Dendritic cell treated with granulocyte-macrophage colony-stimulating factor and Interleukin-4, amounts not matched to agents 40 ng/mL and 50 ng/mL, for 4 days (primary cell): ENCODE measurements around the gene GOLGA6C.
"Not testable (repeated sequence)": the region's sequence is repeated elsewhere in the genome, so short reads cannot be mapped to it uniquely, and the experiment has no call there.

Experiments
- H3K27ac Mint-ChIP-seq: one replicate; pipeline ENCODE4 v1.8.0; 2022; ENCODE audit warnings: mild to moderate bottlenecking, mixed read lengths
- H3K27me3 Mint-ChIP-seq: one replicate; pipeline ENCODE4 v1.8.0; 2022; ENCODE audit warnings: mild to moderate bottlenecking, mixed read lengths
- H3K36me3 Mint-ChIP-seq: one replicate; pipeline ENCODE4 v1.8.0; 2022; ENCODE audit warnings: low read depth, mixed read lengths
- H3K4me1 Mint-ChIP-seq: one replicate; pipeline ENCODE4 v1.8.0; 2022; ENCODE audit warnings: low read depth, mixed read lengths
- H3K4me3 Mint-ChIP-seq: one replicate; pipeline ENCODE4 v1.8.0; 2022; ENCODE audit warnings: mild to moderate bottlenecking, moderate library complexity, mixed read lengths
- H3K9me3 Mint-ChIP-seq: one replicate; pipeline ENCODE4 v1.8.0; 2022; ENCODE audit warnings: mixed read lengths
- intact Hi-C: fragments of 100-400 bp; cut with micrococcal nuclease; formaldehyde crosslinking; loops from one replicate; pipeline ENCODE4 v1.15.0; 2022

Gene GOLGA6C

GRCh38 chr15:75258620-75259343 is 648 bp downstream of the GOLGA6C start:
- not testable (repeated sequence) for H3K27me3 Mint-ChIP-seq, H3K9me3 Mint-ChIP-seq

GRCh38 chr15:75259873-75260272 is 1.7 kb downstream of the GOLGA6C start:
- H3K4me3 Mint-ChIP-seq, H3K27ac Mint-ChIP-seq, intact Hi-C loops, H3K4me1 Mint-ChIP-seq, H3K36me3 Mint-ChIP-seq, H3K9me3 Mint-ChIP-seq, H3K27me3 Mint-ChIP-seq: not testable (repeated sequence)

More at GRCh38 chr15:75258620-75259343, 648 bp downstream of the GOLGA6C start:
- H3K36me3 Mint-ChIP-seq, H3K27ac Mint-ChIP-seq, intact Hi-C loops, H3K4me3 Mint-ChIP-seq, H3K4me1 Mint-ChIP-seq: not testable (repeated sequence)

GRCh38 chr15:75273751-75274359 is 15.7 kb downstream of the GOLGA6C start:
- H3K27me3 Mint-ChIP-seq, H3K36me3 Mint-ChIP-seq, H3K9me3 Mint-ChIP-seq, intact Hi-C loops, H3K27ac Mint-ChIP-seq, H3K4me3 Mint-ChIP-seq, H3K4me1 Mint-ChIP-seq: not testable (repeated sequence)

DNA sequence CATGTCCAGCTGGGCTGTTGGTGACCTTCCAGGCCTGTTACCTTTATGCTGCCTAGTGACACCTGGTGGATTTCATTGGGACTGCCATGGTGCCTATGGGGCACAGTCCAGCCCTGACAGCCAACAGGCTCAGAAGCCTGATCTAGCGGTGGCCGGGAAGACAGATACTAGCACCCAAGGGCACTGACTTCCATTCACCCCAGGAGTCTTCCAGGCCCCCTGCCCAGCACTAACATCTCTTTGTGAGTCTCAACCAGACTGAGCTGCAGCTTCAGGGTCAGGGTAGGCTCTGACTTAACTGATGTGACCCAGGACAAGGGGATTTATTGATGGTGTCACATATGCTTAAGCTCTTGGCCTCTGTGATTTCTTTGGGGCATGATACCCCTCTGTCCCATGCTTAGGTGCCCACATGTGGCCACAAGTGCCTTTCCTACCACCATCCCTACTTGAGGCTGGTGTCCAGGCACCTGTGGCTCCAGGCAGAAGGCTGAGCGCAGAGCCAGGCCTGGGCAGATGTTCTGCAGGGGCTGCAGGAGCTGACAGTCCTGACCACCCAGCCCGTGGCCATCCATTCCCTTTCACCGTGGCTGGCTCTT is 16.5 kb downstream of the GOLGA6C start:
- H3K27me3 Mint-ChIP-seq, H3K4me1 Mint-ChIP-seq, H3K4me3 Mint-ChIP-seq, H3K36me3 Mint-ChIP-seq, H3K27ac Mint-ChIP-seq, intact Hi-C loops, H3K9me3 Mint-ChIP-seq: not testable (repeated sequence)

GRCh38 chr15:75275617-75276016 is 17.5 kb downstream of the GOLGA6C start:
- H3K4me1 Mint-ChIP-seq, intact Hi-C loops, H3K27me3 Mint-ChIP-seq, H3K36me3 Mint-ChIP-seq, H3K27ac Mint-ChIP-seq, H3K4me3 Mint-ChIP-seq, H3K9me3 Mint-ChIP-seq: not testable (repeated sequence)

DNA sequence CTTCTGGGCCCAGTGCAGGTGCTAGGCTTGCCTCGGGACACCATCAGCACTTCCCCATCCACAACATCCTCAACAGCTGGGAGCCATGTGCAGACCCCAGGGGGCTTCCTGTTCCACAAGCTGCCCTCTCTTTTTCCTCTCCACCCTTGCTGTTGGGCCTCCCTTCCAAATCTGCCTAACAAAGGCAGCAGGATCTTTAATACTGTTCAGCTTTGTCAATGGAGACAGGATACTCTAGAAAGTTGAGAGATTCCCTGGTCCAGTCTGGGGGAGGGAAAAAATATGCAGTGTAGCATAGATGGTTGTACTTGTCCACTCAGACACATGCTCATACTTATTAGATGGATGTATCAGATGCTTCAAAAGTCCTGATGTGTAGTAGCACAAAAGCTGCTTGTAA is 20.4 kb downstream of the GOLGA6C start:
- intact Hi-C loops, H3K4me1 Mint-ChIP-seq, H3K9me3 Mint-ChIP-seq, H3K36me3 Mint-ChIP-seq, H3K4me3 Mint-ChIP-seq, H3K27me3 Mint-ChIP-seq, H3K27ac Mint-ChIP-seq: not testable (repeated sequence)

- intact Hi-C loops, H3K27me3 Mint-ChIP-seq, H3K27ac Mint-ChIP-seq, H3K36me3 Mint-ChIP-seq, H3K9me3 Mint-ChIP-seq, H3K4me1 Mint-ChIP-seq, H3K4me3 Mint-ChIP-seq: not testable (repeated sequence)
Observed at GRCh38 chr15:75282572-75282971, 24.4 kb downstream of the GOLGA6C start, which contains the start of gene GOLGA6D. TSS of gene GOLGA6D (plus strand) at chr15:75282835. CDS start at chr15:75282876, 41 bp downstream.

DNA sequence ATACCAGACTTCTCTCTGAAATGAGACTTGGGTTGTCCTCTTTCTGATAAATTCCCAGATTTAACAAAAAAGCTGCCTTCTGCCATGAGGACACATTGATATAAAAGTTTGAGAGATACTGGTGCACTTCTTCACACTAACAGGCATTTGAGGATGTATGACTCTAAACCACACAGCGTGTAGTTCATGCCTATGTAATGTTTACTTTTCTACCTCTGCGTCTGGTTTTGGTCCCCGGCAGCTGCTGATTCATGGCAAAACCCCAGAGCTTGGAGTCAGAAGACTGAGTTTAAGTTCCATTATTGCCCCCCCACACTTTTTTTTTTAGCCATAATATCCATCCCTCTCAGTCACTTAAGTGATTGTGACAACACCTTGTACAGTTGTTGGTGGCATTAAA is 26.0 kb downstream of the GOLGA6C start:
- H3K36me3 Mint-ChIP-seq, H3K9me3 Mint-ChIP-seq, intact Hi-C loops, H3K4me1 Mint-ChIP-seq, H3K27ac Mint-ChIP-seq, H3K4me3 Mint-ChIP-seq, H3K27me3 Mint-ChIP-seq: not testable (repeated sequence)

GRCh38 chr15:75293660-75294059 is 35.5 kb downstream of the GOLGA6C start:
- H3K27me3 Mint-ChIP-seq, H3K4me1 Mint-ChIP-seq, intact Hi-C loops, H3K9me3 Mint-ChIP-seq, H3K36me3 Mint-ChIP-seq, H3K4me3 Mint-ChIP-seq, H3K27ac Mint-ChIP-seq: not testable (repeated sequence)

- H3K27ac Mint-ChIP-seq, H3K36me3 Mint-ChIP-seq, H3K27me3 Mint-ChIP-seq, H3K4me3 Mint-ChIP-seq, H3K4me1 Mint-ChIP-seq, H3K9me3 Mint-ChIP-seq, intact Hi-C loops: not testable (repeated sequence)
Observed at GRCh38 chr15:75298541-75299310, 40.6 kb downstream of the GOLGA6C start.

DNA sequence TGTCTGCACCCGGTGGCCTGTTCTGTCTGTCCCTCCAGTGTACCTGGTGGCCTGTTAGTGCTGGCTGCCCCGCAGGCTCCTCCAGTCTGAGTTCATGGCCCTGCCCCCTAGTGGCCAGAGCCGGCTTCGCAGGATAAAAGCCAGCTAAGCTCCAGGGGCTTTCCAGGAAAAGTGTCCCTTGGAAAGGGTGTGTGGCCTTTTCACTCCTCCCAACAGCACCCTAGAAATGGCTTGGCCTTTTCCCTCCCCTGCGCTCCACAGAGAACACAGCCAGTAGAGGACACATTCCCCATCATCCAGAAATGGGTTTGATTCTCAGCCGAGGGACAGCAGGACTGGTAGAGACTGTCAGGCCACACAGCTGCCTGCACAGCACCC is 41.2 kb downstream of the GOLGA6C start:
- peaks cover 14% of the 10 kb centered on the region for H3K27me3 Mint-ChIP-seq
- intact Hi-C loops, H3K36me3 Mint-ChIP-seq, H3K4me1 Mint-ChIP-seq, H3K9me3 Mint-ChIP-seq, H3K27ac Mint-ChIP-seq, H3K4me3 Mint-ChIP-seq: not testable (repeated sequence)

- H3K4me1 Mint-ChIP-seq, intact Hi-C loops, H3K36me3 Mint-ChIP-seq, H3K4me3 Mint-ChIP-seq, H3K27ac Mint-ChIP-seq, H3K9me3 Mint-ChIP-seq: not testable (repeated sequence)
- H3K27me3 Mint-ChIP-seq, result peaks cover 16% of the 10 kb centered on the region
Observed at GRCh38 chr15:75300026-75300425, 41.9 kb downstream of the GOLGA6C start.

- no peaks in the 10 kb centered on the region for H3K9me3 Mint-ChIP-seq
- no peaks in the 10 kb centered on the region for H3K36me3 Mint-ChIP-seq
- intact Hi-C loops, result no loop called here
- H3K27ac Mint-ChIP-seq, result no peak overlapping the region
- no peak overlapping the region for H3K4me3 Mint-ChIP-seq
- H3K4me1 Mint-ChIP-seq, result no peaks in the 10 kb centered on the region
- H3K27me3 Mint-ChIP-seq, result peaks cover 28% of the 10 kb centered on the region
Observed at GRCh38 chr15:75302318-75302717, 44.2 kb downstream of the GOLGA6C start.

DNA sequence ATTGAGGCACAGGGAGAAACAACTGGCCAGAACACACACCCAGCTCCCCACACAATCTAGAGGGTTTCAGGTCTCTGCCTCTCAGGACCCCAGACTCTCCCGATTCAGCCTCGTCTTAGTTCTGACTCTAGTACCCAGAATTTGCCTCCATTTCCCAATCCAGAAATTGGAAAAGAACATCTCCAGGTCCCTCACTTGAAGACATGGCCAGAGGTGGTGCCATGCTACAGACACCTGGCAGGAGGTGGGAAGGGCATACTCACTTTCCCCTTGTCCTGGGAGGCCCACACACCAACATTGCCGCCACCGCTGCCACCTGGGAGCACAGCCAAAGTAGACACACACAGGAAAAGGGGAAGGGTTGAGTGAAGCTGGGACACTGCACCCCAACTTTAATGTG is 44.6 kb downstream of the GOLGA6C start:
- H3K27ac Mint-ChIP-seq, H3K4me1 Mint-ChIP-seq, H3K4me3 Mint-ChIP-seq, H3K9me3 Mint-ChIP-seq, H3K36me3 Mint-ChIP-seq, intact Hi-C loops: not testable (repeated sequence)
- peaks cover 28% of the 10 kb centered on the region for H3K27me3 Mint-ChIP-seq
